HCT116 (cell line): ENCODE data around the gene CYP24A1. TPM values are rescaled to one million over a fixed set of nuclear protein-coding genes. Genes with fewer than 3 reads are reported as not detected.
A peak's percentile ranks its signal among the peaks of the same experiment; 100 is the strongest.

ENCODE experiments used
- ATAC-seq: fragments of 200-7000 bp; cut with Tn5 transposase; 2 replicates; pipeline ENCODE4 v1.9.1; 2020; ENCODE audit warnings: mild to moderate bottlenecking, moderate library complexity
- BruUV-seq: library from RNA; stranded (reverse); fragments of 400-500 nt; replicated peaks from 2 replicates; lab custom pipeline; 2021; lab: Mats Ljungman, UMichigan
- CTCF ChIA-PET: fragments of 300-600 bp; sonication (Branson Sonifier 250); formaldehyde crosslinking; loops from one replicate; lab custom pipeline; 2021; ENCODE audit warnings: antibody characterized with exemption; lab: Charles Lee
- POLR2A ChIA-PET: fragments of 300-600, 350-600 bp; sonication (Branson Sonifier 250); formaldehyde crosslinking; loops from one replicate; lab custom pipeline; 2021; ENCODE audit warnings: antibody characterized with exemption; lab: Charles Lee
- RAD21 ChIA-PET, 2 experiments: fragments of 300-600 bp; sonication (Branson Sonifier 250); formaldehyde crosslinking; loops; one replicate each; lab custom pipeline; 2023; ENCODE audit warnings: low total read pairs in 2 of 2; ENCODE audit not compliant: uncharacterized antibody in 2 of 2, unreplicated experiment in 2 of 2, low non-redundant PET in 1 of 2; lab: Charles Lee
- DNase-seq: peaks from one replicate; pipeline ENCODE4 v3.0.0-alpha.2; 2010; ENCODE audit warnings: low read depth, low spot score
- H2AFZ ChIP-seq: fragments of 200-600 bp; shearing (Covaris generic), sonication (generic); 2 replicates; pipeline ENCODE4 v1.6.1; 2017; ENCODE audit warnings: low read depth, mixed run types, mixed read lengths, antibody characterized with exemption, low read length; ENCODE audit not compliant: poor library complexity, severe bottlenecking
- H3K27ac ChIP-seq: 2 replicates; pipeline ENCODE4 v1.5.1; 2012; ENCODE audit warnings: low read depth, low read length
- H3K27me3 ChIP-seq: fragments of 200-600 bp; sonication (generic); 2 replicates; pipeline ENCODE4 v1.6.1; 2016; ENCODE audit warnings: mixed run types, low read length, mixed read lengths; ENCODE audit not compliant: insufficient read depth
- H3K36me3 ChIP-seq, 2 experiments: fragments of 200-500 bp in 1 of 2; fragments of 200-600 bp in 1 of 2; sonication (Bioruptor generic) in 1 of 2; sonication (generic) in 1 of 2; 2 replicates each; pipeline versions ENCODE4 v1.5.1 to v1.6.1; 2014 to 2016; ENCODE audit warnings: low read length in 2 of 2, inconsistent platforms in 1 of 2, mixed read lengths in 1 of 2, mixed run types in 1 of 2; ENCODE audit not compliant: insufficient read depth in 2 of 2, control insufficient read depth in 1 of 2
- H3K4me1 ChIP-seq, 2 experiments: fragments of 200-600 bp in 1 of 2; sonication (generic) in 1 of 2; 2 replicates each; pipeline versions ENCODE4 v1.5.1 to v1.6.1; 2012 to 2017; ENCODE audit warnings: low read length in 2 of 2, inconsistent platforms in 1 of 2, mild to moderate bottlenecking in 1 of 2, mixed read lengths in 1 of 2, mixed run types in 1 of 2, moderate library complexity in 1 of 2; ENCODE audit not compliant: insufficient read depth in 2 of 2, control insufficient read depth in 1 of 2
- H3K4me2 ChIP-seq: fragments of 200-600 bp; sonication (generic); 2 replicates; pipeline ENCODE4 v1.6.1; 2017; ENCODE audit warnings: mixed run types, low read length, mixed read lengths
- H3K4me3 ChIP-seq, 2 experiments: fragments of 200-600 bp in 1 of 2; sonication (generic) in 1 of 2; replicated peaks in 1 of 2; 2 replicates each; pipeline ENCODE4 v1.5.1; 2011 to 2016; ENCODE audit warnings: low read length in 2 of 2, control low read depth in 1 of 2, low read depth in 1 of 2, mild to moderate bottlenecking in 1 of 2, mixed read lengths in 1 of 2, mixed run types in 1 of 2
- H3K79me2 ChIP-seq: fragments of 200-600 bp; sonication (generic); 2 replicates; pipeline ENCODE4 v1.6.1; 2017; ENCODE audit warnings: mild to moderate bottlenecking, mixed run types, low read length, moderate library complexity, mixed read lengths; ENCODE audit not compliant: insufficient read depth
- H3K9ac ChIP-seq: fragments of 200-600 bp; sonication (generic); 2 replicates; pipeline ENCODE4 v1.6.1; 2016; ENCODE audit warnings: low read length, mixed read lengths
- H3K9me2 ChIP-seq: fragments of 200-600 bp; sonication (generic), shearing (Covaris generic); 2 replicates; pipeline ENCODE4 v1.6.1; 2017; ENCODE audit warnings: mixed run types, mild to moderate bottlenecking, moderate library complexity; ENCODE audit not compliant: insufficient read depth
- H3K9me3 ChIP-seq, 2 experiments: fragments of 200-500 bp in 1 of 2; fragments of 200-600 bp in 1 of 2; sonication (Bioruptor generic) in 1 of 2; sonication (generic) in 1 of 2; 2 replicates each; pipeline ENCODE4 v1.6.1; 2014 to 2017; ENCODE audit warnings: low read length in 2 of 2, mixed read lengths in 2 of 2, inconsistent platforms in 1 of 2, low read depth in 1 of 2, mild to moderate bottlenecking in 1 of 2, mixed run types in 1 of 2, moderate library complexity in 1 of 2; ENCODE audit not compliant: control insufficient read depth in 1 of 2, insufficient read depth in 1 of 2
- H4K20me1 ChIP-seq: fragments of 200-600 bp; sonication (generic), shearing (Covaris generic); 2 replicates; pipeline ENCODE4 v1.6.1; 2017; ENCODE audit warnings: mixed run types, mild to moderate bottlenecking, moderate library complexity; ENCODE audit not compliant: insufficient read depth
- ATF3 ChIP-seq: IDR thresholded peaks from 2 replicates; pipeline ENCODE4 v1.6.1; 2012
- CBX3 ChIP-seq: IDR thresholded peaks from 2 replicates; pipeline ENCODE4 v1.6.1; 2012; ENCODE audit warnings: low read depth
- CEBPB ChIP-seq: IDR thresholded peaks from 2 replicates; pipeline ENCODE4 v1.6.1; 2012; ENCODE audit warnings: low read depth
- CTCF ChIP-seq, 3 experiments: fragments of 200-600 bp in 1 of 3; sonication (generic) in 1 of 3; IDR thresholded peaks in 2 of 3; conservative IDR thresholded peaks in 1 of 3; 2 replicates each; pipeline ENCODE4 v1.5.1; 2012 to 2017; ENCODE audit warnings: low read depth in 2 of 3, low read length in 2 of 3, antibody characterized with exemption in 1 of 3, borderline replicate concordance in 1 of 3, control low read depth in 1 of 3, mild to moderate bottlenecking in 1 of 3, mixed read lengths in 1 of 3, mixed run types in 1 of 3, moderate library complexity in 1 of 3; ENCODE audit not compliant: insufficient read depth in 1 of 3
- JUND ChIP-seq: IDR thresholded peaks from 2 replicates; pipeline ENCODE4 v1.6.1; 2012
- MAX ChIP-seq: IDR thresholded peaks from 2 replicates; pipeline ENCODE4 v1.6.1; 2012
- POLR2A ChIP-seq: IDR thresholded peaks from 2 replicates; pipeline ENCODE4 v1.7.0; 2011; ENCODE audit warnings: borderline replicate concordance; ENCODE audit not compliant: insufficient read depth, insufficient read length; ENCODE audit errors: extremely low read depth
- RAD21 ChIP-seq: IDR thresholded peaks from 2 replicates; pipeline ENCODE4 v1.6.1; 2012; ENCODE audit warnings: low read depth, mild to moderate bottlenecking
- REST ChIP-seq: IDR thresholded peaks from 2 replicates; pipeline ENCODE4 v1.6.1; 2012; ENCODE audit warnings: low read depth
- SIN3A ChIP-seq: IDR thresholded peaks from 2 replicates; pipeline ENCODE4 v1.6.1; 2012; ENCODE audit warnings: low read depth
- SRF ChIP-seq: IDR thresholded peaks from 2 replicates; pipeline ENCODE4 v1.6.1; 2012; ENCODE audit warnings: low read depth
- TCF7L2 ChIP-seq: IDR thresholded peaks from 2 replicates; pipeline ENCODE4 v1.7.0; 2011; ENCODE audit warnings: borderline replicate concordance, inconsistent platforms; ENCODE audit not compliant: insufficient read depth, insufficient read length; ENCODE audit errors: extremely low read depth
- ZFX ChIP-seq: fragments of 450-650 bp; IDR thresholded peaks from 2 replicates; pipeline ENCODE4 v1.6.1; 2017
- intact Hi-C: fragments of 100-400 bp; cut with micrococcal nuclease; formaldehyde crosslinking; loops from 2 replicates; pipeline ENCODE4 v1.10.0; 2022
- total RNA-seq: library from RNA; stranded (reverse); gene quantifications from one replicate; pipeline ENCODE4 v1.2.1, GENCODE V29; 2021; ENCODE audit not compliant: unreplicated experiment

CYP24A1 gene
- total RNA-seq, 1 experiment from 2014 or later, result 267 TPM

GRCh38 chr20:54140067-54140466 is 33.7 kb downstream of the CYP24A1 start:
- Histone ChIP-seq H3K9me2 (no peaks in the 10 kb centered on the region), H3K27ac (peak overlapping the region; percentile 94), H3K4me1 (peaks cover 50 to 65% of the 10 kb centered on the region in 2 experiments), H3K27me3 (no peaks in the 10 kb centered on the region)
- ATAC-seq, result peak; percentile 34
- TF ChIP-seq ATF3 (no peak), TCF7L2 (peak; percentile 55)
- TF ChIP-seq, all 23 proteins: peak for 1
- Histone ChIP-seq H3K79me2 (no peaks in the 10 kb centered on the region), H3K4me2 (peak overlapping the region; percentile 65), H3K36me3 (peaks cover 0 to 19% of the 10 kb centered on the region in 2 experiments; a peak in 2 of 4 replicates), H3K9me3 (peaks cover 5 to 6% of the 10 kb centered on the region in 2 experiments; a peak in 2 of 4 replicates), H3K9ac (peak overlapping the region; percentile 61), H4K20me1 (no peaks in the 10 kb centered on the region), H2AFZ (no peak overlapping the region), H3K4me3 (peak overlapping the region in 1 of 2 experiments; percentile 14; a peak in 1 of 4 replicates)
- no TSS peak for BruUV-seq
- POLR2A ChIA-PET, result interaction anchor here (1.0 to 2.2 kb wide), 3 partner anchors 9 to 516 kb away, joined by 3 to 6 read pairs (median 5); no protein-coding TSS in a partner anchor
- intact Hi-C loops, result no loop called here
- no peak for DNase-seq
- RAD21 ChIA-PET, result interaction anchor here in 1 of 2 experiments (2.2 kb wide), 1 partner anchor 29 kb away, joined by 10 read pairs; no protein-coding TSS in a partner anchor
- CTCF ChIA-PET, result interaction anchor here (0.9 to 1.6 kb wide), 2 partner anchors 9 to 37 kb away, joined by 3 to 4 read pairs; no protein-coding TSS in a partner anchor

GRCh38 chr20:54139188-54139587 is 34.6 kb downstream of the CYP24A1 start:
- no TSS peak for BruUV-seq
- Histone ChIP-seq H2AFZ (no peak overlapping the region), H3K36me3 (peaks cover 0 to 19% of the 10 kb centered on the region in 2 experiments; a peak in 2 of 4 replicates), H3K79me2 (no peaks in the 10 kb centered on the region), H3K27me3 (no peaks in the 10 kb centered on the region), H3K4me2 (peak overlapping the region; percentile 65), H3K9me3 (peaks cover 5 to 6% of the 10 kb centered on the region in 2 experiments; a peak in 2 of 4 replicates), H3K4me3 (peak overlapping the region in 1 of 2 experiments; percentile 14; a peak in 2 of 4 replicates), H3K9ac (peak overlapping the region; percentile 61), H3K9me2 (no peaks in the 10 kb centered on the region), H3K4me1 (peaks cover 59 to 73% of the 10 kb centered on the region in 2 experiments), H3K27ac (peak overlapping the region; percentile 94), H4K20me1 (no peaks in the 10 kb centered on the region)
- CTCF ChIA-PET, result interaction anchor here (0.9 to 1.6 kb wide), 2 partner anchors 9 to 36 kb away, joined by 3 to 4 read pairs; no protein-coding TSS in a partner anchor
- RAD21 ChIA-PET, result interaction anchor here in 1 of 2 experiments (1.3 to 2.2 kb wide), 2 partner anchors 17 to 30 kb away, joined by 4 to 10 read pairs; no protein-coding TSS in a partner anchor
- ATAC-seq (peak; percentile 75), DNase-seq (peak; percentile 80)
- POLR2A ChIA-PET, result interaction anchor here (0.8 to 2.2 kb wide), 3 partner anchors 10 to 31 kb away, joined by 3 to 6 read pairs (median 5); no protein-coding TSS in a partner anchor
- intact Hi-C loops, result no loop called here
- TF ChIP-seq JUND (peak; percentile 88), CTCF (IDR thresholded peaks at IDR 0.05 in 2 of 3, conservative IDR thresholded peaks at IDR 0.05 in 1 of 3; ENCODE audit: borderline replicate concordance in 1 of 3, insufficient read depth in 1 of 3, low read depth in 2 of 3, low read length in 2 of 3) (no peak), TCF7L2 (peak; percentile 95), RAD21 (no peak; the same call in 1 of the 2 replicates), CBX3 (peak; percentile 71), ZFX (no peak), REST (no peak), POLR2A (no peak), MAX (peak; percentile 41), SIN3A (peak; percentile 65), CEBPB (peak; percentile 52; the same call in 1 of the 2 replicates), SRF (no peak; the same call in 1 of the 2 replicates)
